ENCODE data around the gene NF1. TPM values are rescaled to one million over a fixed set of nuclear protein-coding genes. Genes with fewer than 3 reads are reported as not detected.
A peak's percentile ranks its signal among the peaks of the same experiment; 100 is the strongest.

The NF1 gene
- total RNA-seq, 6 experiments from 2014 or later, result 45.0 to 62.6 (median 54.0) TPM

GRCh38 chr17:31364012-31364411, 269.2 kb downstream of the NF1 start:
- Mint-ChIP-seq H3K27ac (no peak overlapping the region), H3K36me3 (ENCODE audit: low read depth) (peaks cover 17% of the 10 kb centered on the region), H3K9me3 (no peaks in the 10 kb centered on the region), H3K27me3 (ENCODE audit: insufficient read depth) (peaks cover 1% of the 10 kb centered on the region), H3K4me1 (ENCODE audit: low read depth) (peaks cover 5% of the 10 kb centered on the region; the same call in 1 of the 2 replicates), H3K4me3 (no peak overlapping the region)
- no peak for DNase-seq
- TF ChIP-seq CTCF (IDR thresholded peaks at IDR 0.05), result no peak

- H3K9me3 Mint-ChIP-seq, result no peaks in the 10 kb centered on the region
Observed at GRCh38 chr17:31366088-31366487, 271.3 kb downstream of the NF1 start.

GRCh38 chr17:31369266-31369665, 274.5 kb downstream of the NF1 start:
- no peak overlapping the region for H3K4me3 Mint-ChIP-seq
- peaks cover 7% of the 10 kb centered on the region for H3K36me3 Mint-ChIP-seq (ENCODE audit: low read depth)
- no peak for DNase-seq
- H3K27ac Mint-ChIP-seq, result no peak overlapping the region
- H3K27me3 Mint-ChIP-seq (ENCODE audit: insufficient read depth), result peaks cover 1% of the 10 kb centered on the region; the same call in 1 of the 2 replicates
- TF ChIP-seq CTCF (IDR thresholded peaks at IDR 0.05), result no peak
- H3K9me3 Mint-ChIP-seq, result no peaks in the 10 kb centered on the region
- peaks cover 50% of the 10 kb centered on the region for H3K4me1 Mint-ChIP-seq (ENCODE audit: low read depth)

More at GRCh38 chr17:31366088-31366487, 271.3 kb downstream of the NF1 start:
- no peak for DNase-seq
- Mint-ChIP-seq H3K4me1 (ENCODE audit: low read depth) (peaks cover 26% of the 10 kb centered on the region), H3K27ac (no peak overlapping the region), H3K27me3 (ENCODE audit: insufficient read depth) (peaks cover 1% of the 10 kb centered on the region; the same call in 1 of the 2 replicates), H3K4me3 (no peak overlapping the region), H3K36me3 (ENCODE audit: low read depth) (peaks cover 8% of the 10 kb centered on the region)
- TF ChIP-seq CTCF (IDR thresholded peaks at IDR 0.05), result no peak

- Mint-ChIP-seq H3K9me3 (no peaks in the 10 kb centered on the region), H3K4me1 (ENCODE audit: low read depth) (peaks cover 45% of the 10 kb centered on the region), H3K27me3 (ENCODE audit: insufficient read depth) (peaks cover 1% of the 10 kb centered on the region; the same call in 1 of the 2 replicates), H3K4me3 (no peak overlapping the region), H3K36me3 (ENCODE audit: low read depth) (peaks cover 9% of the 10 kb centered on the region), H3K27ac (peak overlapping the region; percentile 1)
- TF ChIP-seq CTCF (IDR thresholded peaks at IDR 0.05), result no peak
- DNase-seq, result peak; percentile 18
Observed at GRCh38 chr17:31371511-31372097, 276.8 kb downstream of the NF1 start.

- peak; percentile 67 for DNase-seq
- Mint-ChIP-seq H3K4me3 (no peak overlapping the region), H3K4me1 (ENCODE audit: low read depth) (peaks cover 45% of the 10 kb centered on the region), H3K36me3 (ENCODE audit: low read depth) (peaks cover 9% of the 10 kb centered on the region), H3K27me3 (ENCODE audit: insufficient read depth) (no peaks in the 10 kb centered on the region), H3K27ac (no peak overlapping the region; the same call in 1 of the 2 replicates), H3K9me3 (no peaks in the 10 kb centered on the region)
- peak; percentile 79 for TF ChIP-seq CTCF (IDR thresholded peaks at IDR 0.05)
Observed at GRCh38 chr17:31373150-31374093, 278.6 kb downstream of the NF1 start.
